ENCODE results near the gene XYLT1.

Gene XYLT1

DNA sequence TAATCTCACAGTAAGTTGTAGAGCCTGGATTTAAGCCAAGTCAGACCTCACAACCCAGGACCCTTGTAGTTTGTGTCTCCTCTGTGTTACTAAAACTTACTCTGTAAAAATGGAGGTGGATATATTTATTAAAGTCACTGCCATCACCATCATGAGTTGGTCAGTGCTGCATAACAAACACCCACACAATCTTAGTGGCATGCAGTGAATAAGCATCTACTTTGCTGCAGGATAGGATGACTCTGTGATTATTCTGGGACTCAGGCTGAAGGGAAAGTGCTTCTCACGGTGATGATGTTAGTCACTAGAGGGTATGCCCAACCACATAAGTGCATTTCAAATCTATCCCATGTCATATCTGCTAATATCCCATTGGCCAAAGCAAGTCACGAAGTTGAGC, 398.7 kb downstream of the XYLT1 start:
- H3K27ac ChIP-seq (ENCODE audit: low read length) = no peak overlapping the region
- H3K4me1 ChIP-seq (ENCODE audit: control insufficient read depth, insufficient read depth, low read length) = no peaks in the 10 kb centered on the region
- no peak overlapping the region for H3K4me3 ChIP-seq (ENCODE audit: low read length in 2 of 2)
- peaks cover 0 to 2% of the 10 kb centered on the region in 2 donors for H3K9me3 ChIP-seq (ENCODE audit: control insufficient read depth in 2 of 2, low read length in 2 of 2)
- H3K27me3 ChIP-seq (ENCODE audit: control insufficient read depth in 1 of 2, insufficient read depth in 2 of 2, low read length in 2 of 2) = peaks cover 0 to 3% of the 10 kb centered on the region in 2 donors
- H3K36me3 ChIP-seq (ENCODE audit: control insufficient read depth in 2 of 2, insufficient read depth in 2 of 2, low read length in 2 of 2) = no peaks in the 10 kb centered on the region
- no peak overlapping the region for H3K9ac ChIP-seq (ENCODE audit: low read length in 2 of 2)

DNA sequence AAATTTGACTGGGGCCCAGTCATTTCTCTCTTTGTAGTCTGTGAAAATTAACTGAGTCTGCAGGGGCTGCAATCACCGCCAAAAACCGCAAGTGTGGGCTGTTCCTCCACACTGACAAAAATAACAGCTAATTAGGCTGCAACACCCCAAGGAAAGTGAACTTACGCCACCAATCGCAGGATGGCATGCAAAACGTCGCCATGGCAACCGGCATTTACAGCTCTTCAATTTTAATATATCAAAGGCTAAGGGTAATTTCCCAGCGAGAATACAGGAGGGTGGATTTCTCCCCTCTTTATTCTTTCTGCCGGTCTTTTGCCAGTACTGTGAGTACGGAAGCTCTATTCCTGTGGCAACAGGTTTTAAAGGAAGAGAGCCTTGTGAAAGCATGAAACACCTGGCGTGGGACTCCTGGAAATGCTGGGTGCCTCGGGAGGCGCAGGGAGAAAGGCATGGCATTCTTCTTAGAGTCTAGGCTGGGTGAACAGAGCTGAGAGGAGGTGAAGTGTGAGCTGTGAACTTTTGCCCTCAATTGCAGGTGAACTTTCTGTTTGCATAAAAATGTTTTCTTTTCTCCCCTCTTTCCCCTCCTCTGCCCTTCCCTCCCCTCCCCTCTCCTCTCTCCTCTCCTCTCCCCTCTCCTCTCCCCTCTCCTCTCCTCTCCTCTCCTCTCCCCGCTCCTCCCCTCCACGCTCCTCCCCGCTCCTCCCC, 399.7 kb downstream of the XYLT1 start:
- no peaks in the 10 kb centered on the region for H3K36me3 ChIP-seq (ENCODE audit: control insufficient read depth in 2 of 2, insufficient read depth in 2 of 2, low read length in 2 of 2)
- H3K4me1 ChIP-seq (ENCODE audit: control insufficient read depth, insufficient read depth, low read length) = no peaks in the 10 kb centered on the region
- H3K27ac ChIP-seq (ENCODE audit: low read length) = no peak overlapping the region
- no peak overlapping the region for H3K4me3 ChIP-seq (ENCODE audit: low read length in 2 of 2)
- H3K9ac ChIP-seq (ENCODE audit: low read length in 2 of 2) = no peak overlapping the region
- no peaks in the 10 kb centered on the region for H3K27me3 ChIP-seq (ENCODE audit: control insufficient read depth in 1 of 2, insufficient read depth in 2 of 2, low read length in 2 of 2)
- H3K9me3 ChIP-seq (ENCODE audit: control insufficient read depth in 2 of 2, low read length in 2 of 2) = peaks cover 0 to 2% of the 10 kb centered on the region in 2 donors

DNA sequence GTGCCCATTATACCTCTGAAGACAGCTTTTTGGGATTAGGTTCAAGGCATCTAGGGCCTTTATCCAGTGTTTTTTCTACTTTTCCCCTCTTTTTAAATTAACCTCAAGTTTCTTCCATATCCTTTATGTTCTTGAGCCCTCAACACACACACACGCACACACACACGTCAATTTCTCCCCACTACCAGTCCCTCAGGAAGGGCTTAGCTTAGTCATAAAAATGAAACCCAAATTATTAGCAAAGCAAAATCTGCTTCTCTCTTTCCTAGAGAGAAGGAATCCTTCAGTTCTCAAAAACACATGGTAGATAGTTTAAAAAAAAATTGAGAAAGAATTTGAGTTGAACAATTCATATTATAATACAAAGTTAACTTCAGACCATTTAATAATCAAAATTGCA, 401.1 kb downstream of the XYLT1 start:
- Histone ChIP-seq H3K4me3 (ENCODE audit: low read length in 2 of 2) (no peak overlapping the region), H3K9me3 (ENCODE audit: control insufficient read depth in 2 of 2, low read length in 2 of 2) (peaks cover 0 to 2% of the 10 kb centered on the region in 2 donors), H3K9ac (ENCODE audit: low read length in 2 of 2) (no peak overlapping the region), H3K27me3 (ENCODE audit: control insufficient read depth in 1 of 2, insufficient read depth in 2 of 2, low read length in 2 of 2) (no peaks in the 10 kb centered on the region), H3K36me3 (ENCODE audit: control insufficient read depth in 2 of 2, insufficient read depth in 2 of 2, low read length in 2 of 2) (no peaks in the 10 kb centered on the region), H3K27ac (ENCODE audit: low read length) (no peak overlapping the region), H3K4me1 (ENCODE audit: control insufficient read depth, insufficient read depth, low read length) (no peaks in the 10 kb centered on the region)

DNA sequence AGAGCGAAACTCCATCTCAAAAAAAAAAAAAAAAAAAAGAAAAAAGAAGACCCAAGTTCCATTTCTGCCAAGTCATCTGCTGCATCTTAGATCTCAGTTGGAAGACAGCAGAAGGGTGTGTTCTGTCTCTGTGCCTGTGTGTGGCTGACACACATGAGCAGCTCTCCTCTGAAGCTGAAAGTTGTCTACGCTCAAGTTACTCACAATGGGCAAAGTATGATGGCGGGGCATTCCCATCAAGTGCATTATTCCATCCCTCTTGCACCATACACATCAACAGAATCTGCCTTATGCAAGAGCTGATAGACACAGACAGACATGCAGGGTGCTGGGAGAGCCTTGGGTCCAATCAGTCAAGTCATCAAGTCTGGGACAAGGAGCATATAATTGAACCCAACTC, 402.2 kb downstream of the XYLT1 start:
- Histone ChIP-seq H3K4me3 (ENCODE audit: low read length in 2 of 2) (no peak overlapping the region), H3K4me1 (ENCODE audit: control insufficient read depth, insufficient read depth, low read length) (no peaks in the 10 kb centered on the region), H3K9me3 (ENCODE audit: control insufficient read depth in 2 of 2, low read length in 2 of 2) (peaks cover 0 to 2% of the 10 kb centered on the region in 2 donors), H3K36me3 (ENCODE audit: control insufficient read depth in 2 of 2, insufficient read depth in 2 of 2, low read length in 2 of 2) (no peaks in the 10 kb centered on the region), H3K9ac (ENCODE audit: low read length in 2 of 2) (no peak overlapping the region), H3K27ac (ENCODE audit: low read length) (no peak overlapping the region), H3K27me3 (ENCODE audit: control insufficient read depth in 1 of 2, insufficient read depth in 2 of 2, low read length in 2 of 2) (no peaks in the 10 kb centered on the region)

DNA sequence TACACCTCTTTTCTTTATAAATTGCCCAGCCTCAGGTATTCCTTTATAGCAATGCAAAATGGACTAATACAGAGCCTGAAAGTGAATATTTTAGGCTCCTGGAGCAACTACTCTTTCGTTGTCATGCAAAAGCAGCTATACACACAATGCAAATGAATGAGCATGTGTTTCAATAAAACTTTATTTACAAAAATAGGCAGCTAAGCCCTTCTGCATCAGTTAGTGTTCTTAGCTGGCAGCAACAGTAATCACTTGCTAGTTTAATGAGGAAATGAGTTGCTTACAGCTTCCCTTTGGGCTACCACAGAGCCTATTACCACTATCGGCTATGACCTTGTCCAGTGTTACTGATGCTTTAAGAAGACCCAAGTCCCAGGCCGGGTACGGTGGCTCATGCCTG, 402.9 kb downstream of the XYLT1 start:
- H3K27me3 ChIP-seq (ENCODE audit: control insufficient read depth in 1 of 2, insufficient read depth in 2 of 2, low read length in 2 of 2) = peaks cover 0 to 1% of the 10 kb centered on the region in 2 donors
- H3K27ac ChIP-seq (ENCODE audit: low read length) = no peak overlapping the region
- no peaks in the 10 kb centered on the region for H3K36me3 ChIP-seq (ENCODE audit: control insufficient read depth in 2 of 2, insufficient read depth in 2 of 2, low read length in 2 of 2)
- no peak overlapping the region for H3K4me3 ChIP-seq (ENCODE audit: low read length in 2 of 2)
- H3K9me3 ChIP-seq (ENCODE audit: control insufficient read depth in 2 of 2, low read length in 2 of 2) = peaks cover 0 to 2% of the 10 kb centered on the region in 2 donors
- no peak overlapping the region for H3K9ac ChIP-seq (ENCODE audit: low read length in 2 of 2)
- H3K4me1 ChIP-seq (ENCODE audit: control insufficient read depth, insufficient read depth, low read length) = no peaks in the 10 kb centered on the region

DNA sequence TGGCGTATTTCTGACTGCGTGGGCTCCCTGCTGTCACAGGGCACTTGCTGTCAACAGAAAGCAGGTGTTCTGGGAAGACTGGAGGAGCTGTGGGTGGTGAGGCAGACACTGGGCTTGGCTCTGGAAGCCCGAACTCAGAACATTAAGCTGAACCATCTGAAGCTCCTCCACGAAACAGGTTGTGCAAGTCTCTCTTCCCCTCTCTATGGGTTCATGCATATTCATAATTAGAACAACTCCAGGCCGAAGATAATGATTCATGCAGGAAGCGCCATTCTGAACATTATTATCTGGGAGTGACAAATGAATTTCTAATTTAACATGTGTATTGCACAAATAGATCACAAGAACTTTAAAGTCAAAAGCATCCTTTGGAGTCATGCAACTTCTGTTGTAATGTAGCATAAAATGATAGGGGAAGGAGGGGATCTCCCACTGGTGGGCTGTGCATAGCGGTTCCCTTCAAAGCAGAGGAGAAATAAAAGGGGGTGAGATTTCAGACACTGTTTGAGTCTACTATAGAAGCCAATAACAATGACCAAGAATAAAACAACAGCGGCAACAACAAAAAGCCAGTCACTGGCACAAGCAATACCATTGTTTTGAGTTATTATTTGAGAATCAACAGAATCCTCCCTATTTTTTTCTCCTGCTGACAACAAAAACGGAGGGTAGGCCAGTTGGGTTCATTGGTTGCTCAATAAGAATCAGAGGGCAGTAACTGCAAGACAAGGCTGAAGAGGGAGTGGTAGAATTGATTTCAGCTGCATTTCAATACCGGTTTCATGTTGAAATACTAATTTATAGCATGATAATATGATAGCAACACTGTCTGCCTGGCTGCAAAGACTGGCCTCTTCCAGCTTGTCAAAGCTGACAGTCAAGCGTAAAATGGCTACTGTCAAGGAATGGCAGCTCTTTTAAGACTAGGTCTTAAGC, 407.3 kb downstream of the XYLT1 start:
- Histone ChIP-seq H3K9me3 (ENCODE audit: control insufficient read depth in 2 of 2, low read length in 2 of 2) (peaks cover 4 to 10% of the 10 kb centered on the region in 2 donors), H3K4me1 (ENCODE audit: control insufficient read depth, insufficient read depth, low read length) (no peaks in the 10 kb centered on the region), H3K27ac (ENCODE audit: low read length) (no peak overlapping the region), H3K27me3 (ENCODE audit: control insufficient read depth in 1 of 2, insufficient read depth in 2 of 2, low read length in 2 of 2) (peaks cover 0 to 2% of the 10 kb centered on the region in 2 donors), H3K36me3 (ENCODE audit: control insufficient read depth in 2 of 2, insufficient read depth in 2 of 2, low read length in 2 of 2) (no peaks in the 10 kb centered on the region), H3K9ac (ENCODE audit: low read length in 2 of 2) (no peak overlapping the region), H3K4me3 (ENCODE audit: low read length in 2 of 2) (no peak overlapping the region)

DNA sequence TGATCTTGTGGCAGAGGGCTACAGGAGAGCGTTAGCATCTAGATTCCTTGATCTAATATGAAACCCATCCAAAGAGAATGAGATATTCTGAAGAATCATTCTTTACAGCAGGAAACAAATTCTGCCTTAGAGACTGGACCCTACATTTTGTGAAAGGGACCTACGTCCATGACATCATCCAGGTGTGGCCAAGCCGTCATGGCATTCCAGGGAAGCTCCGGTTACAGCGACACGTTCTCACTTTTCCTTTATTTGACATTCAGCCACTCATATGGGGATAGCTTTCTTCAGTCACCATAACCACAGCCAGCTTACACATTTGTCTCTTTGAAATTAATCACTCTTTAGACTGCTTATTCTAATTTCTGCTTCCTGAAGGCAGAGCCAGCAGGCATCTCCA, 408.1 kb downstream of the XYLT1 start:
- H3K27ac ChIP-seq (ENCODE audit: low read length) = no peak overlapping the region
- H3K4me1 ChIP-seq (ENCODE audit: control insufficient read depth, insufficient read depth, low read length) = no peaks in the 10 kb centered on the region
- H3K9ac ChIP-seq (ENCODE audit: low read length in 2 of 2) = no peak overlapping the region
- H3K27me3 ChIP-seq (ENCODE audit: control insufficient read depth in 1 of 2, insufficient read depth in 2 of 2, low read length in 2 of 2) = peaks cover 0 to 2% of the 10 kb centered on the region in 2 donors
- no peak overlapping the region for H3K4me3 ChIP-seq (ENCODE audit: low read length in 2 of 2)
- no peaks in the 10 kb centered on the region for H3K36me3 ChIP-seq (ENCODE audit: control insufficient read depth in 2 of 2, insufficient read depth in 2 of 2, low read length in 2 of 2)
- H3K9me3 ChIP-seq (ENCODE audit: control insufficient read depth in 2 of 2, low read length in 2 of 2) = peaks cover 4 to 9% of the 10 kb centered on the region in 2 donors

DNA sequence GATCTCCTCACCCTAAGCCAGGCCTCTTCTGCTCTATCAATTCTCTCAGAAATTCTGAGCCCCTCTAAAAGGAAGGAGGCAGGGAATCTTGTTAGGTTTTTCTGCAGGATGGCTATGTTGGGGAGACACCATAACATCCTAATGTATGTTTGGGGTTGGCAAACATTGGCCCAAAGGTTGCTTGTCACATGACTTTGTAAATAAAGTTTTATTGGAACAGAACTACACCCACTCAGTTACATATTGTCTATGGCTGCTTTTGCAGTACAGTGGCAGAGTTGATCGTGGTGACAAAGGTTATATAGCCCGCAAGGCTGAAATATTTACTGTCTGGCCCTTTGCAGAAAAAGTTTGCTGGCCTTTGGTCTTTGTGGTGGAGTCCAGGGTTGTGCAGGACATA, 409.4 kb downstream of the XYLT1 start:
- H3K36me3 ChIP-seq (ENCODE audit: control insufficient read depth in 2 of 2, insufficient read depth in 2 of 2, low read length in 2 of 2) = no peaks in the 10 kb centered on the region
- H3K4me3 ChIP-seq (ENCODE audit: low read length in 2 of 2) = no peak overlapping the region
- no peaks in the 10 kb centered on the region for H3K4me1 ChIP-seq (ENCODE audit: control insufficient read depth, insufficient read depth, low read length)
- H3K27me3 ChIP-seq (ENCODE audit: control insufficient read depth in 1 of 2, insufficient read depth in 2 of 2, low read length in 2 of 2) = peaks cover 0 to 2% of the 10 kb centered on the region in 2 donors
- H3K9me3 ChIP-seq (ENCODE audit: control insufficient read depth in 2 of 2, low read length in 2 of 2) = peaks cover 4 to 9% of the 10 kb centered on the region in 2 donors
- H3K27ac ChIP-seq (ENCODE audit: low read length) = no peak overlapping the region
- H3K9ac ChIP-seq (ENCODE audit: low read length in 2 of 2) = no peak overlapping the region

DNA sequence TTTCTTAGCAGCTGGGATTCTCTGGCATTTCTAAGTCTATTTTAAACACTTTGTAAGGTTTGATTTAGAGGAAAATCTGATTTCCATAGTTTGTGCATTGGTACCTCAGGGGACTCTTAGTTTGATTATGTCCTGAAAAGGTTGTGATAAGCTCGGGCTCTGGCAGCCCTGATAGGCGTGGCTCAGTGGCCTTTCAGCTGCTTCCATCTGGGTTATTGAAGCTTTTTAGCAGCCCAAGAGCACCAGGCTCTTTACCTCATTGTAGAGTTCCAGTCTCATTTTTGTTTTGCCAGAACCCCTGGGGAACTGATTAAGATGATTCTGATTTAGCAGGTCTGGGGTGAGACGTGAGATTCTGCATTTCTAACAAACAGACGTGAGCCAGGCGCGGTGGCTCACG, 412.3 kb downstream of the XYLT1 start:
- Histone ChIP-seq H3K4me3 (ENCODE audit: low read length in 2 of 2) (no peak overlapping the region), H3K4me1 (ENCODE audit: control insufficient read depth, insufficient read depth, low read length) (no peaks in the 10 kb centered on the region), H3K27me3 (ENCODE audit: control insufficient read depth in 1 of 2, insufficient read depth in 2 of 2, low read length in 2 of 2) (peaks cover 0 to 3% of the 10 kb centered on the region in 2 donors), H3K9me3 (ENCODE audit: control insufficient read depth in 2 of 2, low read length in 2 of 2) (peaks cover 8 to 11% of the 10 kb centered on the region in 2 donors), H3K36me3 (ENCODE audit: control insufficient read depth in 2 of 2, insufficient read depth in 2 of 2, low read length in 2 of 2) (no peaks in the 10 kb centered on the region), H3K27ac (ENCODE audit: low read length) (no peak overlapping the region), H3K9ac (ENCODE audit: low read length in 2 of 2) (no peak overlapping the region)

DNA sequence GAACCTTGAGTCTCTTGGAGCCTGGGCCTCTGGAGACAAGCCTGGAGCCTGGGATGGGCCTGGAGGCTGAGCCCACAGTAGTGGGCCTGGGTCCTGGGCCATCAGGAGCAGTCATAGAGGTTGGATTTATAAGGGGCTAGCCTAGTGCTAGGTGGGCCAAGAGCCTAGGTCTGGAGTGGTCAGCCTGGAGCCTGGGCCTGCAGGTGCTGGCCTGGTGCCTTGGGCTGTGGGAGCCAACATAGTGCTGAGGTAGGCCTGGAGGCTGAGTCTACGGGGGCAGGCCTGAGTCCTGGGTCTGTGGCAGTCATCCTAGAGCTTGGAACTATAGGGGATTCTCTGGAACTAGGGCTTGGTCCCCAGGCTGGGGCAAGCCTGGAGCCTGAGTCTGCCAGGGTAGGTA, 414.1 kb downstream of the XYLT1 start:
- H3K4me3 ChIP-seq (ENCODE audit: low read length in 2 of 2) = no peak overlapping the region
- no peak overlapping the region for H3K9ac ChIP-seq (ENCODE audit: low read length in 2 of 2)
- no peak overlapping the region for H3K27ac ChIP-seq (ENCODE audit: low read length)
- peaks cover 8 to 11% of the 10 kb centered on the region in 2 donors for H3K9me3 ChIP-seq (ENCODE audit: control insufficient read depth in 2 of 2, low read length in 2 of 2)
- peaks cover 0 to 2% of the 10 kb centered on the region in 2 donors for H3K27me3 ChIP-seq (ENCODE audit: control insufficient read depth in 1 of 2, insufficient read depth in 2 of 2, low read length in 2 of 2)
- H3K4me1 ChIP-seq (ENCODE audit: control insufficient read depth, insufficient read depth, low read length) = no peaks in the 10 kb centered on the region
- no peaks in the 10 kb centered on the region for H3K36me3 ChIP-seq (ENCODE audit: control insufficient read depth in 2 of 2, insufficient read depth in 2 of 2, low read length in 2 of 2)

All from stomach smooth muscle (tissue), 2 donors.